ENCODE results near the gene ST3GAL4. TPM values are rescaled to one million over a fixed set of nuclear protein-coding genes. Genes with fewer than 3 reads are reported as not detected.

ST3GAL4 gene
- polyA plus RNA-seq, 6 donors from 2014 or later = 0.32 to 1.3 (median 1.2) TPM; not detected in 3

DNA sequence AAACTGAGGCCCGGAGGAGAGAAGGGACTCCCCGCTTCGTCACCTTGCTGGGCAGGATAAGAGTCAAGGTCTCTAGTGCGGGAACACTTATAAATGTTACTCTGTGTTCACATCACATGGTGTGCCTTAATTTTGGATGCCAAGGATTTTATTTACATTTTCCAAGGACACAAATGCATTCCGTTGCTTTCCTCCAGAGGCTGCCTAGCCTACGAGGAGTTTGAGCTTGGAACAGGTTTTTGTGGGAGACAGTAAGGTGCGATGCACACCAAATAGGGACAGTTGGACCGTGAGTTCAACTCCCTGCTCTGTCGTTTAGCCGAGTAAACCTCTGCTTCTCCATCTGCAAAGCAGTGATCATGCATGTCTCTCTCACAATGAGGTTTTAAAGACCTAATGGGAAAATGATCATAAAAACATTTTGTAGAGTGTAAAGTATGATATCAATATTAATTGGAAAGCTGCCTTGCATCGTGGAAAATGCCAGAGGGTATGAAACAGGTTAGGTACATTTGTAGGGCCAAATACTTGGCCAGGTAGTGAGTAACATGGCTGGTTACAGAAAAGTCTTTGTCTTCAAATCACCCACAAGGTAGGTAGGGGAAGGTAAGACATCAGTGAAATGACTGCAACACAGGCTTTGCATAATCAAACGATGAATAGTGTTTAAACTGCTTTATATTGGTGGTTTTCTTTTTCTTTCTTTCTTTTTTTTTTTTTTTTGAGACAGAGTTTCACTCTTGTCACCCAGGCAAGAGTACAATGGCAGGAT lies 61.8 kb downstream of the ST3GAL4 start:
- DNase-seq (no peak), ATAC-seq (ENCODE audit: low read depth in 2 of 2) (no peak)
- Mint-ChIP-seq H3K4me1 (peaks cover 18 to 27% (median 25%) of the 10 kb centered on the region in 3 donors), H3K9me3 (no peaks in the 10 kb centered on the region), H3K27me3 (peaks cover 0 to 8% (median 7%) of the 10 kb centered on the region in 3 donors), H3K4me3 (peak overlapping the region; percentile 3 to 84 (median 61)), H3K36me3 (no peaks in the 10 kb centered on the region), H3K27ac (peak overlapping the region in 1 of 6 donors; percentile 21)

DNA sequence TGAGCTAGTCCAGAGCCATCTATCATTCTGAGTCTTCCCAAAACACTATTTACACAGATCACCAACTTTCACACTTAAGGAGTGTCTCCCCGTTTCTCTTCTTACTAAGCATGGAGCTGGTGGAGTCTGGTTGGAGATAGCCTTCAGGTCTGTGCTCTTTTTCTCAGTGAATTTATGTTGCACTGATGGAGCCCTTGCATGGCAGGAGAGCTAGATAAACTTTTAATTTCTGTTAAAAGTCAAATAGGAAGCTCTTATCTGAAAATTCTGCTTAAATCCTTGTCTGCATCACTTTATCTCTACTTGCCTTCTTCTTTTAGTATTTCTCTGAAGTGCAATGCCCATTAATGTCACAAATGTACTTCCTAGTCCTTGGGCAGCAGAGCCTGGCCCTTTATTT lies 63.4 kb downstream of the ST3GAL4 start:
- peaks cover 3 to 8% (median 7%) of the 10 kb centered on the region in 3 donors for H3K27me3 Mint-ChIP-seq
- H3K4me1 Mint-ChIP-seq = peaks cover 18 to 27% (median 25%) of the 10 kb centered on the region in 3 donors
- H3K9me3 Mint-ChIP-seq = no peaks in the 10 kb centered on the region
- H3K27ac Mint-ChIP-seq = no peak overlapping the region
- ATAC-seq (ENCODE audit: low read depth in 2 of 2) (no peak), DNase-seq (no peak)
- no peaks in the 10 kb centered on the region for H3K36me3 Mint-ChIP-seq
- H3K4me3 Mint-ChIP-seq = peak overlapping the region in 1 of 8 donors; percentile 18

DNA sequence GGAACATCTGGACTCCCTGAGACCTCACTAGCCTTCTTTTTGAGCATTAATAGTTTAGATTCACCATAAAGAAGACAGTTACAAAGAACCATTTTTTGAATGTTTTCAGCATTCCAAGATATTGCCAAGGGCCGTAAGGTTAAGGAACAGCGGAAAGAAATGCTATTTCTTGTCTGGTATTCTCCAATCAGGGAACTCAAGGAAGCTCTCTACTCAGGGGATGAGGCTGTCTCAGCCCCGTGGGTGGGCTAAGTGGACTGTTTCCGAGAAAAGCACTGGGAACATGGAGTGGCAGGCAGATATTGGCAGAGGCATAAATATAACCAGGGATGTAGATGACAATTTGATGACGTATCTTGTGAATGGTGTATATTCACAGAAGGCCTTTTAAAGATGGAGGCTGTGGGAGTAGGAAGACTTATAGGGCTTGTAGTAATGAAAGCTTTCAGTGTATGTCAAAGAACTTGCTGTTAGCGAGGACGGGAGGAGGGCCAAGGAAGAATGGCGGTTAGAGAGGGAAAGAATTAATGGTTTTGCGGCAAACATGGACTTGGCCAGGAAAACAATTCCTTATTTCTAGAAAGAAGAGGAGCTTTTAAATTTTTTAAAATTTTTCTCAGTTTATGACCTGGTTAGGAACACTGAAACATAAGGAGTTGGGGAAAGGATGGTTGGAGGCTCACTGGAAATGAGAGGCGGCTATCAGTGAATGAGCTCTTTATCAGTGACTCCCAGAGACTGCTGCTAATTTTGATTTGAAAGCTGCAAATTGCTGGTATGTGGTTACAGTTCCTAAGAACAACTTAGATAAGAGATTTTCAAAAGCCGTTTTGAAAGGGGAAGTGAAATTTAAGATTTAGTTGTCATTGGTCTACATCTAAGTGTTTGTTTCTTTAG lies 64.6 kb downstream of the ST3GAL4 start:
- H3K27me3 Mint-ChIP-seq = peaks cover 7 to 10% (median 9%) of the 10 kb centered on the region in 3 donors
- peak; percentile 21 for DNase-seq
- H3K27ac Mint-ChIP-seq = peak overlapping the region in 2 of 6 donors; percentile 0 to 51
- H3K9me3 Mint-ChIP-seq = no peaks in the 10 kb centered on the region
- H3K36me3 Mint-ChIP-seq = no peaks in the 10 kb centered on the region
- peak; percentile 63 to 66 for ATAC-seq (ENCODE audit: low read depth in 2 of 2)
- peak overlapping the region in 6 of 8 donors; percentile 6 to 63 (median 28) for H3K4me3 Mint-ChIP-seq
- peaks cover 18 to 27% (median 25%) of the 10 kb centered on the region in 3 donors for H3K4me1 Mint-ChIP-seq

DNA sequence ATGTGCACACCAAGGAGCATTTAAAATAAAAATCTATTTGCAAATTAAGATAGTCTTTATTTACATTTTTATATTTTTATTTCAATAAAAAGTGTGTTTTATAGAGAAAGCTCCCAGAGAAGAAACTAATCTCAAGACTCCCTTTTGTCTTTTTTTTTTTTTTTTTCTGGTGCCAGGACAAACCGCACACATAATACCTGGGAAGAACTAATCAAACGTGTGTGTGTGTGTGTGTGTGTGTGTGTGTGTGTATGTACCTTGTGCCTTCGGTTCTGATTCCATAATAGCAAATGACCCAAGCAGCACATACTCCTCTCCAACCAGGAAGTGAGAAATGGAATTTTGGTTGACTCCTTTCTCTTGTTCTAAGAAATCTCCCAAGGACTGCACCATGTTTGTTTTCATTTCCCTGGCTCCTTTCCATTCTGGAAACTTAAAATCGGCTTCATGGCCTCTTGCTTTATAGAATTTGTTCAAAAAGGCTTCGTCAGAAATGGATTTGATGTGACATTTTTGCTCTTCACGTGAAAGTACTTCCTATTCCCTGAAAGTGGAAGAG lies 65.3 kb downstream of the ST3GAL4 start:
- H3K27ac Mint-ChIP-seq = no peak overlapping the region

DNA sequence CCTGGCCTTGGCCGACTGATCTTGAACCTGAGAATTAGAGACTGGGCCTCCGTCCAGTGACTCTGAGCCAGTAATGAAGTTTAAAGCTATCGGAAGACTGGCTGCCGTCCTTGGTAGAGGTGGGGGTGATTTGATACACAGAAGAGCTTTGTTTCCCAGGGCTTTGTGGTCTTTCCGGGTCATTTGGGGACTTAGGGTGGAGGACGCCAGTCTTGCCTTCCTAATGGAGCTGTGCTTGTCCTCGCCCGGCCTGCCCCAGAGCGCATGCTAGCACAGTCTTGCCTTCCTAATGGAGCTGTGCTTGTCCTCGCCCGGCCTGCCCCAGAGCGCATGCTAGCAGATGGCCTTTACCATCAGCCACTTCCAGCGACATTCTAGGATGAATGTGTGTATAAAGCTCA lies 65.8 kb downstream of the ST3GAL4 start:
- no peak overlapping the region for H3K4me3 Mint-ChIP-seq
- H3K9me3 Mint-ChIP-seq = no peaks in the 10 kb centered on the region
- no peaks in the 10 kb centered on the region for H3K36me3 Mint-ChIP-seq
- H3K4me1 Mint-ChIP-seq = peaks cover 13 to 21% (median 18%) of the 10 kb centered on the region in 3 donors
- H3K27ac Mint-ChIP-seq = no peak overlapping the region
- no peak for ATAC-seq (ENCODE audit: low read depth in 2 of 2)
- peaks cover 7 to 12% (median 10%) of the 10 kb centered on the region in 3 donors for H3K27me3 Mint-ChIP-seq
- no peak for DNase-seq

More for the DNA sequence above, 65.3 kb downstream of the ST3GAL4 start:
- DNase-seq (no peak), ATAC-seq (ENCODE audit: low read depth in 2 of 2) (no peak)
- no peak overlapping the region for H3K4me3 Mint-ChIP-seq
- peaks cover 17 to 26% (median 23%) of the 10 kb centered on the region in 3 donors for H3K4me1 Mint-ChIP-seq
- no peaks in the 10 kb centered on the region for H3K9me3 Mint-ChIP-seq
- peaks cover 7 to 12% (median 10%) of the 10 kb centered on the region in 3 donors for H3K27me3 Mint-ChIP-seq
- H3K36me3 Mint-ChIP-seq = no peaks in the 10 kb centered on the region

DNA sequence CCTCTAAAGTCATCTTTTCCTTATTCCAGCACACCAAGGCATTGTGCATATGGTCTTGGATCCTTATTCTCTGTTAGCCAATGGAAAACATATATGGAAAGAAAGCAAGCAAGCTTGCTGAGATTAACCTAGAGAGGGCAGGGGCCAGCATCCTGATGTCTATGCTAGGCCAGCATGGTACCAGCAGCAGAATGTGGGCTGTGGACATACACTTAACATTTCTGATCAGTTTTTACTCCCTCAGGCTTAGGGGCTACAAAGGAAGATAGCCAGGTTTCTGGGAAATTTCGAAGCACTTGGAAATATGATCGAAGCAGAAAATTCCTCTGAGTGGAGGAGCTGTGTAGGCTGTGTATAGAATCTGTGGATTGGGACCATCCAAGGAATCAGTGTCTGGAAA lies 67.0 kb downstream of the ST3GAL4 start:
- Mint-ChIP-seq H3K4me3 (no peak overlapping the region), H3K9me3 (no peaks in the 10 kb centered on the region), H3K4me1 (peaks cover 17 to 26% (median 22%) of the 10 kb centered on the region in 3 donors), H3K27me3 (peaks cover 7 to 12% (median 10%) of the 10 kb centered on the region in 3 donors), H3K36me3 (no peaks in the 10 kb centered on the region), H3K27ac (peak overlapping the region in 2 of 6 donors; percentile 37 to 50)
- no peak for DNase-seq
- no peak for ATAC-seq (ENCODE audit: low read depth in 2 of 2)

DNA sequence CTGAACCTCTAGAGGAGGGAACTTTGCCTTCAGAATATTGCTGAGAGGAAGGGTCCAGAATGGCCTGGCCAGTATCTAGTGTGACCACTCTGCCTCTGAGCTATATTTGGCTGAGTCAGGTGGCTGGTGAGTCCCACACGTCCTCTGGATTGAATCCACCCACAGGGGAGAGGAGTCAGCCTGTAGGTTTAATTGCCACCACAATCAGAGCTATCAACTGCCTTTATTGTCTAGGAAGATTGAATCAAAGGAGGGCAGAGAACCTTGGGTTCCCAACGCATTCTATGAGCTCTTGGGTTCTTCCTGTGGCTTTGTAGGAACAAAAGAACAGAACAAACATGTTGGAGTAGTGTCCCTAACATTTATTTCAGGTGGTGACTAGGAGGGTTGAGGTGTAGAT lies 67.7 kb downstream of the ST3GAL4 start:
- Mint-ChIP-seq H3K9me3 (no peaks in the 10 kb centered on the region), H3K4me1 (peaks cover 17 to 26% (median 22%) of the 10 kb centered on the region in 3 donors), H3K36me3 (no peaks in the 10 kb centered on the region), H3K27ac (no peak overlapping the region), H3K4me3 (no peak overlapping the region), H3K27me3 (peaks cover 7 to 12% (median 10%) of the 10 kb centered on the region in 3 donors)
- no peak for DNase-seq
- no peak for ATAC-seq (ENCODE audit: low read depth in 2 of 2)

DNA sequence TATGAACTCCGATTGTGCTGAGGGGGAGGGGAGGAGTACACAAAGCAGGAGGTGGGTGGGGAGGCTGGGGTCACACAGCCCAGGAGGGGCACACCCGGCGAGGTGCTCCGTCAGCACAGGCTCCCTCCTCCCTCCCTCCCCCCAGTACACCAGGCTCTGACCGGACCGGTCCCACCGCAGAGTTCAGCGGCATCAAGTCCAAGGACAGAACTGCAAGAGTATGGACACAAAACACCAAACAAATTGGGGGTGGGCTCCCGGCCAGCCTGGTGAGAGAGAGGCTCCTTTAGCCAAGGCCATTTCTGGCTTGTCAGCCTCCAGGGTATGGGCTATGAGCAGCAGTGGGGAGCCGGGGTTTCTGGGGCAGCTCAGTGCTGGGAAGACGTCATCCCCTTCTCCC lies 68.3 kb downstream of the ST3GAL4 start:
- peaks cover 6 to 12% (median 10%) of the 10 kb centered on the region in 3 donors for H3K27me3 Mint-ChIP-seq
- H3K9me3 Mint-ChIP-seq = no peaks in the 10 kb centered on the region
- no peak overlapping the region for H3K27ac Mint-ChIP-seq
- H3K4me1 Mint-ChIP-seq = peaks cover 17 to 26% (median 22%) of the 10 kb centered on the region in 3 donors
- H3K36me3 Mint-ChIP-seq = no peaks in the 10 kb centered on the region
- no peak for ATAC-seq (ENCODE audit: low read depth in 2 of 2)
- DNase-seq = no peak
- H3K4me3 Mint-ChIP-seq = no peak overlapping the region

DNA sequence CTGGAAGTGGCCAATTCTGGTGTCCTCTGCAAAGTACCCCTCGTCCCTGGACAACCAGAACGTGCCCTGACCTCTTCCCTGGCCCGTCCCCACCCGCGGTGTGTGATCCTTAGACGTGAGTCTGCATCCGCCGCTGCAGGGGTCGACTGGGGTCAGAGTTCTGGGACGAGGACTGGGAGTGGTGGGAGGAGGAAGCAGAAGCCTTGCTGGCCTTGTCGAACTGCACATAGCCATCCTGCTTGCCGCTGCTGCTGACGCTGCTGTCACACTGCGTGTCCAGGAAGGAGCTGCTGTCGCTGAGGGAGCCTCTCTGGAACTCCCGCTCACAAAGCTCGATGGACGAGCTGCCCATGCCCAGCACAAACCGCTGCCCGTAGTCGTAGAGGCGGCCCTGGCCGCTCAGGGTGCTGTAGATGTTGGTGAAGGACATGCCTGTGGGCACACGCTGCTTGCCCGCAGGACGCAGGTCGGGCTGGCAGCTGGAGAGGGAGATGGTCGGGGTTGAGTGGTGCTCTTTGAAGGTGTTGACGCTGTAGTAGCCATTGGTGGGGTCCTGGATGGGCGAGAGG lies 69.1 kb downstream of the ST3GAL4 start:
- H3K4me1 Mint-ChIP-seq = peaks cover 17 to 26% (median 22%) of the 10 kb centered on the region in 3 donors
- H3K4me3 Mint-ChIP-seq = no peak overlapping the region
- no peaks in the 10 kb centered on the region for H3K36me3 Mint-ChIP-seq
- peak overlapping the region in 1 of 6 donors; percentile 69 for H3K27ac Mint-ChIP-seq
- peaks cover 4 to 12% (median 10%) of the 10 kb centered on the region in 3 donors for H3K27me3 Mint-ChIP-seq
- H3K9me3 Mint-ChIP-seq = no peaks in the 10 kb centered on the region
- ATAC-seq (ENCODE audit: low read depth in 2 of 2) (no peak), DNase-seq (no peak)

DNA sequence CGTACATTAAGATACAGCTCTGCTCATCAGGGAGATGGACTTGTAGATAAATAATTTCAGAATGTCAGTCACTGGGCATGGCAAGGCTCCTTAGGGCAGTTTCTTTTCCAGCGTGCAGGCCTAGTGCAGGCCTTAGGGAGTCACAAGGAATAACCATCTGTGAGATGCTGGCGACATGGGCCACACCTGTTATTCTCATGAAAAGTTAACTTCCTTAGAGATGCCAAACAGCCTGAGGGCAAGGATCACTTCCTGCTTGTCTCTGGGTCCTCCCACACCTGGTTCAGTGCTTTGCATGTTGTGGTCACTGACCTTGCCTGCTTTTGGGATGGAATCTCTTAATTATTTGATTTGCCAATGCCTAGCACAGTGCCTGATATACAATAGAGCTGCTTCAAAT lies 70.6 kb downstream of the ST3GAL4 start:
- no peak overlapping the region for H3K4me3 Mint-ChIP-seq
- no peaks in the 10 kb centered on the region for H3K9me3 Mint-ChIP-seq
- H3K4me1 Mint-ChIP-seq = peaks cover 6 to 12% (median 8%) of the 10 kb centered on the region in 3 donors
- H3K36me3 Mint-ChIP-seq = no peaks in the 10 kb centered on the region
- peaks cover 0 to 12% (median 10%) of the 10 kb centered on the region in 3 donors for H3K27me3 Mint-ChIP-seq
- DNase-seq (no peak), ATAC-seq (ENCODE audit: low read depth in 2 of 2) (no peak)
- no peak overlapping the region for H3K27ac Mint-ChIP-seq

DNA sequence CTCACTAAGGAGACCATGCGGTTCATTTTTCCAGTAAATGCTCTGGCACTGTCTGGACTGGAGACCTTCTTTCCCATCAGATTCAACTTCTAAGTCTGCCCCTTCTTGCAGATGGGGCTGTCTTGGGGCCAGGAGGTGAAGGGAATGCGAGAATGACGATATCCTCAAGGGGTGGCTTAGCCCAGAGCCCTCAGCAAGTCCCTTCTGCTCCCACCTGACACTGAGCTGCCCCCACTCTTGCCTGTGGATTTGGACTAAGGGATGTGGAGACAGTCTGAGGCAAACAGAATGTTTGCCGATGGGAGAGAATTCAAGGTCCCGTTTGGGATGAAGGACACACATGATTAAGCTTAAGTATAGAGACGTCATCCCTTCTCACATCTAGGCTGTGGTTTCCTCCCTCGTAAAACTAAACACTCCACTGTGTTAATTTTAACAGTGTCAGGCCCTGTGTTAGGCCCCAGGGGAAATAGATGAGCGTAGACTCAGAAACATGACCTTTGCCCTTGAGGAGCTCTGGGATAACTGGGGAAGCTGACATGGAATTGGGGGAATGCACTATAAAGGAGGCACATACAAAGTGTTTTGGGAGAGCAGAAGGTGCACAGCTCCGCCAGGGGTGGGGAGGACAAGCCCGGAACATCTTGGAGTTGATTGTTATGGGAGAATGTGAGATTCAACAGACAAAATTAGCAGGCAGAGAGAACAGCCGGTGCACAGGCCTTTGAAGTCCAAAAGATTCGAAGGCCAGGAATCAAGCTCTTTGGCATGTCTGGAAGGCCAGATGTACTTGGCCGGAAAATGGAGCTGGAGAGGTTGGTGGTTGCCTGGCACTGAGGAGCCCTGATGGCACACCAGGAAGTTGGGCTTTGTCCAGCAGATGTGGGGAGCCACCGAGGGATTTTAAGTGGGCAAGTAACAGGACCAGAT lies 71.6 kb downstream of the ST3GAL4 start:
- peaks cover 3 to 9% (median 6%) of the 10 kb centered on the region in 3 donors for H3K4me1 Mint-ChIP-seq
- H3K27ac Mint-ChIP-seq = no peak overlapping the region
- ATAC-seq (ENCODE audit: low read depth in 2 of 2) = peak in 1 of 2 donors; percentile 63
- H3K4me3 Mint-ChIP-seq = no peak overlapping the region
- no peaks in the 10 kb centered on the region for H3K36me3 Mint-ChIP-seq
- no peak for DNase-seq
- no peaks in the 10 kb centered on the region for H3K9me3 Mint-ChIP-seq
- H3K27me3 Mint-ChIP-seq = peaks cover 0 to 12% (median 10%) of the 10 kb centered on the region in 3 donors
